GOT3 (cell line): ENCODE results near the gene VWDE.

ENCODE experiments used
- DNase-seq: peaks from one replicate; lab custom pipeline; 2025; ENCODE audit warnings: mixed read lengths; lab: John Stamatoyannopoulos, UW

Gene VWDE

DNA sequence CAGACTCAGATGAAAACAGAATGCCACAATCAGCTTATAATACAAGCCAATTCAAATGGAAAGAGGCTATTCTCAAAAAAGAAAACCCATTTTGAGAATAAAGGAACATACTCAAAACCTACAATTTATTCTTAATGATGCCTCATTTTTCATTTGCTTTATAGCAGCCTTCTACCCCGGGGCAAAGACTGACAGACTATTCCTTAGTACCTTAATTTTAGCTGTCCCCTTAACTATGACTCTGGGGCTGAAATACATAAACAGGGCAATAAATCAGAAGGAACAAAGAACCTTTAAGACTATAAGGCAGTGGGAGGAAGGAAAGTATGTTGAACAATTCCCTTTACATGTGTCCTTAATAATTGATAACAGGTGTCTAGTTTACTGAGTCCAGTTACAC, 115.8 kb downstream of the VWDE start:
- no peak for DNase-seq

DNA sequence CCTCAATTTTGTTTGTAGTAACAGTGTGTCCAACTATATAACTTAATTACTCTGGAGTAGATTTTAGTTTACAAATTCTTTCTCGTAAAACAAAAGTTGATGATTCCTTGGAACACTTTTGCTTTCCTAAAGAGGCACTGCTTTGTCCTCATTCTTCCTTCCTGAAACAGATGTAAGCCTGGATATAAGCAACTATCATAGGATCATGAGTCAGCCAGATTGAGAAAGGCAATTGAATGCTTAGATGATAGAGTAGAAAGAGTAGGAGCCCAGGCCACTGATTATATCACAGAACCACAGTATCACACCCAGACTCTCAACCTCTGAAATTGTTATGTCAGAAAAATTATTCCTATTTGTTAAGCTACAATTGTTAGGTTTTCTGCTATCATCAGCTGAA, 122.6 kb downstream of the VWDE start:
- DNase-seq = no peak
